NCI-H510A (cell line): Measurements from ENCODE around the gene NFATC3.
"Not testable (repeated sequence)": the region's sequence is repeated elsewhere in the genome, so short reads cannot be mapped to it uniquely, and the experiment has no call there.

Source experiments
- DNase-seq: peaks from one replicate; lab custom pipeline; 2025; lab: John Stamatoyannopoulos, UW

Gene NFATC3

GRCh38 chr16:68090130-68090529 lies 5.0 kb downstream of the NFATC3 start:
- DNase-seq, result no peak

- DNase-seq, result no peak
Observed at GRCh38 chr16:68090533-68090932, 5.4 kb downstream of the NFATC3 start.

- peak; percentile 58 for DNase-seq
Observed at GRCh38 chr16:68091380-68092261, 6.5 kb downstream of the NFATC3 start.

GRCh38 chr16:68092275-68092674 lies 7.1 kb downstream of the NFATC3 start:
- not testable (repeated sequence) for DNase-seq

GRCh38 chr16:68093816-68094613 lies 8.8 kb downstream of the NFATC3 start:
- no peak for DNase-seq

- no peak for DNase-seq
Observed at GRCh38 chr16:68094614-68094934, 9.4 kb downstream of the NFATC3 start.

- no peak for DNase-seq
Observed at GRCh38 chr16:68096491-68096890, 11.3 kb downstream of the NFATC3 start.

- no peak for DNase-seq
Observed at GRCh38 chr16:68097088-68097487, 11.9 kb downstream of the NFATC3 start.

GRCh38 chr16:68097895-68098294 lies 12.7 kb downstream of the NFATC3 start:
- no peak for DNase-seq

GRCh38 chr16:68100488-68100887 lies 15.3 kb downstream of the NFATC3 start:
- no peak for DNase-seq

- no peak for DNase-seq
Observed at GRCh38 chr16:68105611-68106010, 20.4 kb downstream of the NFATC3 start.

- DNase-seq, result not testable (repeated sequence)
Observed at GRCh38 chr16:68107230-68107928, 22.2 kb downstream of the NFATC3 start.

GRCh38 chr16:68109156-68109555 lies 24.0 kb downstream of the NFATC3 start:
- DNase-seq, result not testable (repeated sequence)

- DNase-seq, result not testable (repeated sequence)
Observed at GRCh38 chr16:68110611-68111010, 25.4 kb downstream of the NFATC3 start.

- no peak for DNase-seq
Observed at GRCh38 chr16:68111379-68111778, 26.2 kb downstream of the NFATC3 start.

GRCh38 chr16:68113059-68113761 lies 28.0 kb downstream of the NFATC3 start:
- DNase-seq, result no peak

GRCh38 chr16:68113765-68114240 lies 28.6 kb downstream of the NFATC3 start:
- DNase-seq, result no peak

GRCh38 chr16:68114939-68115338 lies 29.8 kb downstream of the NFATC3 start:
- not testable (repeated sequence) for DNase-seq

- no peak for DNase-seq
Observed at GRCh38 chr16:68115851-68116250, 30.7 kb downstream of the NFATC3 start.

GRCh38 chr16:68116256-68116867 lies 31.2 kb downstream of the NFATC3 start:
- DNase-seq, result no peak

GRCh38 chr16:68117884-68118283 lies 32.7 kb downstream of the NFATC3 start:
- DNase-seq, result no peak
